Endothelial cell of umbilical vein (primary cell): ENCODE data around the gene DMRTB1. TPM values are rescaled to one million over a fixed set of nuclear protein-coding genes. Genes with fewer than 3 reads are reported as not detected.

Source experiments
- BruUV-seq: library from RNA; stranded (reverse); fragments of 400-500 nt; replicated peaks from 2 replicates; lab custom pipeline; 2021; lab: Mats Ljungman, UMichigan
- CTCF ChIA-PET: fragments of 300-600, 350-600 bp; sonication (Branson Sonifier 250); formaldehyde crosslinking; loops from one replicate; lab custom pipeline; 2021; ENCODE audit warnings: antibody characterized with exemption, inconsistent platforms; lab: Charles Lee
- POLR2A ChIA-PET: fragments of 300-600, 350-600 bp; sonication (Branson Sonifier 250); formaldehyde crosslinking; loops from one replicate; lab custom pipeline; 2021; ENCODE audit warnings: antibody characterized with exemption, inconsistent platforms; lab: Charles Lee
- DNase-seq: peaks from one replicate; pipeline ENCODE4 v3.0.0-alpha.2; 2011; ENCODE audit warnings: low read depth, low spot score
- FAIRE-seq: peaks from 2 replicates; lab custom pipeline; 2011; peaks lifted over from hg19 to GRCh38; lab: Jason Lieb, UNC
- H2AFZ ChIP-seq: 2 replicates; pipeline ENCODE4 v1.6.0; 2012; ENCODE audit warnings: low read depth, low read length, control low read depth, inconsistent platforms
- H3K27ac ChIP-seq: 2 replicates; pipeline ENCODE4 v1.5.1; 2011; ENCODE audit warnings: low read depth, mild to moderate bottlenecking, control low read depth, low read length, moderate library complexity; ENCODE audit not compliant: insufficient read depth
- H3K27me3 ChIP-seq, 2 experiments: 2 replicates each; pipeline versions ENCODE4 v1.6.0 to v1.6.1; 2011; ENCODE audit warnings: low read length in 2 of 2, mixed read lengths in 1 of 2; ENCODE audit not compliant: control insufficient read depth in 2 of 2, insufficient read depth in 2 of 2
- H3K36me3 ChIP-seq, 2 experiments: 2 replicates in 1 of 2; 3 replicates in 1 of 2; pipeline ENCODE4 v1.5.1; 2011; ENCODE audit warnings: low read length in 2 of 2, mild to moderate bottlenecking in 1 of 2, moderate library complexity in 1 of 2; ENCODE audit not compliant: control insufficient read depth in 2 of 2, insufficient read depth in 2 of 2; ENCODE audit errors: extremely low read depth in 1 of 2
- H3K4me1 ChIP-seq: 3 replicates; pipeline ENCODE4 v1.5.1; 2011; ENCODE audit warnings: mild to moderate bottlenecking, low read length; ENCODE audit not compliant: control insufficient read depth, insufficient read depth; ENCODE audit errors: extremely low read depth
- H3K4me2 ChIP-seq: 2 replicates; pipeline ENCODE4 v1.6.1; 2011; ENCODE audit warnings: low read length, control low read depth, mixed read lengths; ENCODE audit not compliant: insufficient read depth
- H3K4me3 ChIP-seq, 3 experiments: fragments of 200-600 bp in 1 of 3; sonication (generic), shearing (Covaris generic) in 1 of 3; replicated peaks in 1 of 3; 2 replicates each; pipeline ENCODE4 v1.5.1; 2011 to 2016; ENCODE audit warnings: control low read depth in 3 of 3, low read length in 3 of 3, mild to moderate bottlenecking in 2 of 3, inconsistent platforms in 1 of 3, low read depth in 1 of 3, moderate library complexity in 1 of 3; ENCODE audit not compliant: insufficient read depth in 1 of 3
- H3K79me2 ChIP-seq: 2 replicates; pipeline ENCODE4 v1.6.0; 2012; ENCODE audit warnings: low read length, inconsistent platforms; ENCODE audit not compliant: control insufficient read depth, insufficient read depth
- H3K9ac ChIP-seq: replicated peaks from 2 replicates; pipeline ENCODE3; 2011; ENCODE audit warnings: low read length, control low read depth; ENCODE audit not compliant: insufficient read depth; ENCODE audit errors: extremely low read depth
- H3K9me1 ChIP-seq: replicated peaks from 3 replicates; pipeline ENCODE4 v1.6.0; 2011; ENCODE audit warnings: mild to moderate bottlenecking, low read length; ENCODE audit not compliant: control insufficient read depth, insufficient read depth; ENCODE audit errors: extremely low read depth
- H3K9me3 ChIP-seq: replicated peaks from 2 replicates; pipeline ENCODE4 v1.5.1; 2012; ENCODE audit warnings: low read length, inconsistent platforms; ENCODE audit not compliant: control insufficient read depth, insufficient read depth
- H4K20me1 ChIP-seq: replicated peaks from 2 replicates; pipeline ENCODE3; 2011; ENCODE audit warnings: mild to moderate bottlenecking, low read length; ENCODE audit not compliant: control insufficient read depth, insufficient read depth; ENCODE audit errors: extremely low read depth
- CTCF ChIP-seq, 2 donors: IDR thresholded peaks; 1 replicate in 1 of 2; 2 replicates in 1 of 2; pipeline ENCODE4 v1.5.1; 2011; ENCODE audit warnings: low read length in 2 of 2, mild to moderate bottlenecking in 2 of 2, moderate library complexity in 2 of 2, control low read depth in 1 of 2, inconsistent platforms in 1 of 2, low read depth in 1 of 2; ENCODE audit not compliant: insufficient read depth in 1 of 2; ENCODE audit errors: extremely low read depth in 1 of 2
- EZH2 ChIP-seq: IDR thresholded peaks from 2 replicates; pipeline ENCODE4 v1.6.1; 2012; ENCODE audit warnings: borderline replicate concordance, low read depth, mild to moderate bottlenecking, moderate library complexity, low read length, inconsistent platforms; ENCODE audit not compliant: severe bottlenecking
- FOS ChIP-seq: IDR thresholded peaks from 2 replicates; pipeline ENCODE4 v1.6.1; 2011; ENCODE audit warnings: mild to moderate bottlenecking, low read length, moderate library complexity, borderline replicate concordance; ENCODE audit not compliant: insufficient read depth
- GATA2 ChIP-seq: IDR thresholded peaks from 2 replicates; pipeline ENCODE4 v1.7.0; 2011; ENCODE audit warnings: low read depth, mild to moderate bottlenecking, moderate library complexity, mixed read lengths, low read length; ENCODE audit not compliant: insufficient read length, insufficient read depth
- JUN ChIP-seq: IDR thresholded peaks from 2 replicates; pipeline ENCODE4 v1.6.1; 2011; ENCODE audit warnings: borderline replicate concordance, low read depth; ENCODE audit not compliant: insufficient read length, insufficient read depth
- MAX ChIP-seq: IDR thresholded peaks from 2 replicates; pipeline ENCODE4 v1.6.1; 2011; ENCODE audit not compliant: insufficient read depth, insufficient read length
- MYC ChIP-seq: IDR thresholded peaks from one replicate; pipeline ENCODE4 v1.6.1; 2011; ENCODE audit warnings: mild to moderate bottlenecking, low read depth, low read length
- POLR2A ChIP-seq: IDR thresholded peaks from 2 replicates; pipeline ENCODE4 v1.6.1; 2012; ENCODE audit warnings: low read depth, mild to moderate bottlenecking, control low read depth, low read length
- POLR2AphosphoS5 ChIP-seq: IDR thresholded peaks from 2 replicates; pipeline ENCODE4 v1.6.1; 2012; ENCODE audit warnings: low read depth, mild to moderate bottlenecking, control low read depth, low read length, moderate library complexity; ENCODE audit not compliant: insufficient read depth
- dilution Hi-C: fragments of 300-500 bp; cut with MboI; formaldehyde crosslinking; loops from one replicate; pipeline ENCODE4 v1.15.0; 2019; ENCODE audit warnings: low sequenced_read_pairs; ENCODE audit not compliant: extremely low pct_ligation_motif_present
- intact Hi-C: fragments of 100-400 bp; cut with micrococcal nuclease; formaldehyde crosslinking; loops from one replicate; pipeline ENCODE4 v1.10.0; 2022
- polyA plus RNA-seq, 4 experiments: library from polyadenylated mRNA; depleted of rRNA in 3 of 4; stranded (reverse) in 3 of 4; unstranded in 1 of 4; fragments of >200 nt; gene quantifications; 2 replicates each; pipeline versions ENCODE4 v1.2.1 to v1.2.3, GENCODE V29; 2011 to 2012; ENCODE audit warnings: missing spikeins in 1 of 4
- total RNA-seq: library from RNA; stranded (reverse); gene quantifications from 2 replicates; pipeline ENCODE4 v1.2.3, GENCODE V29; 2021

The DMRTB1 gene
- total and polyA plus RNA-seq, 2 donors (not counting 3 experiments of a cell fraction or from before 2014, with no cell fraction given) = not detected

- no TSS peak for BruUV-seq
- H3K9me3 ChIP-seq = no peaks in the 10 kb centered on the region
- FAIRE-seq (no peak), DNase-seq (no peak)
- no peak overlapping the region for H2AFZ ChIP-seq
- no peaks in the 10 kb centered on the region for H3K36me3 ChIP-seq
- dilution Hi-C loops (no loop called here), intact Hi-C loops (no loop called here)
- CTCF ChIA-PET = interaction anchor here (0.5 kb wide), 1 partner anchor 50 kb away, joined by 5 read pairs; no protein-coding TSS in a partner anchor
- H3K9ac ChIP-seq = no peak overlapping the region
- no peak overlapping the region for H3K4me3 ChIP-seq
- no peaks in the 10 kb centered on the region for H3K27me3 ChIP-seq
- TF ChIP-seq EZH2 = no peak
- no peak for TF ChIP-seq POLR2AphosphoS5
- H3K27ac ChIP-seq = no peak overlapping the region
- POLR2A ChIA-PET = no interaction called here
- no peaks in the 10 kb centered on the region for H3K4me1 ChIP-seq
- H3K9me1 ChIP-seq = no peaks in the 10 kb centered on the region
- no peaks in the 10 kb centered on the region for H3K79me2 ChIP-seq
- H3K4me2 ChIP-seq = no peak overlapping the region
- H4K20me1 ChIP-seq = no peaks in the 10 kb centered on the region
Observed at GRCh38 chr1:53502641-53503432, 43.6 kb downstream of the DMRTB1 start.

- Histone ChIP-seq H3K9me3 (no peaks in the 10 kb centered on the region), H4K20me1 (no peaks in the 10 kb centered on the region), H3K27ac (no peak overlapping the region), H3K4me1 (no peaks in the 10 kb centered on the region), H3K79me2 (no peaks in the 10 kb centered on the region), H2AFZ (no peak overlapping the region), H3K9ac (no peak overlapping the region), H3K9me1 (no peaks in the 10 kb centered on the region), H3K4me2 (no peak overlapping the region), H3K36me3 (no peaks in the 10 kb centered on the region), H3K4me3 (no peak overlapping the region), H3K27me3 (no peaks in the 10 kb centered on the region)
- ChIA-PET POLR2A (no interaction called here), CTCF (interaction anchor here (0.5 kb wide), 1 partner anchor 51 kb away, joined by 5 read pairs; no protein-coding TSS in a partner anchor)
- dilution Hi-C loops = no loop called here
- BruUV-seq = no TSS peak
- DNase-seq (no peak), FAIRE-seq (no peak)
- TF ChIP-seq JUN = no peak
- no peak for TF ChIP-seq MYC
- no peak for TF ChIP-seq GATA2
- TF ChIP-seq EZH2 = no peak
- no peak for TF ChIP-seq CTCF (IDR thresholded peaks at IDR 0.05; ENCODE audit: extremely low read depth in 1 of 2, insufficient read depth in 1 of 2, low read depth in 1 of 2, low read length in 2 of 2)
- no peak for TF ChIP-seq MAX
- no peak for TF ChIP-seq FOS
- TF ChIP-seq POLR2A = no peak
- TF ChIP-seq POLR2AphosphoS5 = no peak
- intact Hi-C loops = no loop called here
Observed at GRCh38 chr1:53503433-53504217, 44.4 kb downstream of the DMRTB1 start.
